ENCODE measurements around the gene SBK2.

Gene SBK2

DNA sequence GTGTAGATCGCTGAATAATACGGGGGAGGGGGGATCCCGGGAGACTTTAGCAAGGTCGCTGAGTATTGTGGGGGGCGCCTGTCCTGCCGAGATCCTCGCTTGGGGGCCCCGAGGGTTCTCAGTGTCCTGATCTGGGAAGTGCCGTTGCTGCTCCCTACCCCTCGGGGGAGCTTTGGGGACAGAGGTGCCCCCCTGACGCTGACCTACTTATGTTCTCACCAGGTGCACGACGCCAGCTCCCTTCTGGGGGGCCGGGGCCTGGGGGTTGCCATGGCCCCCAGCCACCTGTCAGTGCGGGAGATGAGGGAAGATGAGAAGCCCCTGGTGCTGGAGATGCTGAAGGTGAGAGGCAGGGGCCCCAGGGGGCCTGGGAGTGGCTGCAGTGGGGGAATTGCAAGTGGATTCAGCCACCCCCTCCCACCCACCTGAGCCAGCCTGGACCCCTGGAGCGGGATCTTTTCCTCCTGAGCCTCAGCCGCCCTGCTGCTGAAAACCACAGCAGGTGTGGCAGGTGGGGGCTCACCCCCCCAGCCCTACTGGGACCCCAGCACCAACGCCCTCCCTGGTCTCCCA is 51.4 kb downstream of the SBK2 start:
- DNase-seq = no peak

DNA sequence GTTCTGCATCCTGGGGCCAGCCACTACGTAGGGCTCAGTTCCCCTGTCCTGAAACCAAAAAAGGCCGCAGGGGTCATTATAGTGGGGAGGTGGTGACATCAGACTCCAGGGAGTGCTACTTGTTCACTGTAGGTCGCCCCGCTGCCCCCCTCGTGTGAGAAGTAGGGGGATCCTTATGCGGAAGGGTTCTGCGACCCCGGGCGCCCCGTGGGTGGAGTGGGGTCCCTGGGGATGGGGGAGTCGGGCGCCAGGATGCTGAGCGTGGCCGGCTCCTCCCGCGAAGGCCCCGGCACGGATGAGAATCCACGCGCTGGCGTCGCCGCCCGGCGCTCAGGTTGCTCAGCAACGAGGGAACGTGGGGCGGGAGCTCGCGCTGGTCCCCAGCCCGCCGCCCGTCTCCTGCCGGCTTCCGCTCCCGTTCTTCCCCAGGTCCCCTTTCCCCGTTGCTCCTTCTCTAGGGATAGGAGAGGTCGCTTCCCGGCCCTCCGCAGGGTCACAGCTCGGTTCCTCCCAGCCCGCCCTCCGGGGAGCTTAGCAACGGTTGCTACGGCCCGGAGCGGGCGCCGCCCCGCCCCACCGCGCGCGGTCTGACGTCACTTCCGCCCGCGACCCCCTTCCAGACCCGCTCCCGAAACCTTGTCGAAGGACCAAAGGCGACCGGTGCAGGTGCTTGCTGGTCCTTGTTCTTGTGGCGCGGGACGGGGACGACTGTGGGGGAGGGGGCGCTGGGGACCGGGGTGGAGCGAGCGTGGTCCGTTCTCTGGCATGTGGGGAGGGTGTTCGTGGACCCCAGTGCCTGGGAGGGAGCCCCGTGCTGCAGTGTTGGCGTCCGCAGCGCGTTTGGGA is 52.1 kb downstream of the SBK2 start, which contains the start of gene NAT14:
NAT14 (plus strand) TSS at position 596 of the 846 bp plus-strand sequence. CDS start 521 bp downstream, outside the sequence.
- peak; percentile 89 for DNase-seq

DNA sequence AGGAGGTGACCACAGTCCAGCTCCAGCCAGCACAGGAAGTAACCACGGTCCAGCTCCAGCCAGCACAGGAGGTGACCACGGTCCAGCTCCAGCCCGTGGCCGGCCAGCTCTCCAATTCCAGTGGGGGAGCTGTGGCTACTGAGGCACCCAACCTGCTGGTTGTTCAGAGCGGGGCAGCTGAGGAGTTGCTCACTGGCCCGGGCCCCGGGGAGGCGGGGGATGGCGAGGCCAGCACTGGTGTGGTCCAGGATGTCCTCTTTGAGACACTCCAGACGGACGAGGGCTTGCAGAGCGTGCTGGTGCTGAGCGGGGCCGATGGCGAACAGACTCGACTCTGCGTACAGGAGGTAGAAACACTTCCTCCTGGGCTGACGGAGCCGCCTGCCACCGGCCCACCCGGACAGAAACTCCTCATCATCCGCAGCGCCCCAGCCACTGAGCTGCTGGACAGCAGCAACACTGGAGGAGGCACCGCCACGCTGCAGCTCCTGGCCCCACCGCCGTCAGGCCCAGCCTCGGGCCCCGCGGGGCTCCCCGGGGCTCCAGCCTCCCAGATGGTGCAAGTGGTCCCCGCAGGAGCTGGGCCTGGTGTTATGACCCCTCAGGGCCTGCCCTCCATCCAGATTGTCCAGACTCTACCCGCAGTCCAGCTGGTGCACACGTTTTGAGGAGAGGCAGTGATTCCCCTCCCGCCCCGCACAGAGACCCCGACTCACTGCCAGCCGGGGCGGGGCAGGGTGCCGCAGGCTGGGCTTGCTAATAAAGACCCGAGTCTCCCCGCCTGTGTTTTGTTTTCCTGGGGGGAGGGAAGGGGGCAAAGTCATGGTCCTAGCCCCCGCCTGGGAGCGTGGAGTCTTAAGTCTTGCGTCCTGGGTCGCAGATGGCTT is 53.0 kb downstream of the SBK2 start:
- no peak for DNase-seq

GRCh38 chr19:55482967-55483705 is 53.8 kb downstream of the SBK2 start:
- no peak for DNase-seq

- no peak for DNase-seq
Observed at GRCh38 chr19:55482156-55482961, 54.6 kb downstream of the SBK2 start.

GRCh38 chr19:55481794-55482155 is 55.2 kb downstream of the SBK2 start:
- DNase-seq = no peak

DNA sequence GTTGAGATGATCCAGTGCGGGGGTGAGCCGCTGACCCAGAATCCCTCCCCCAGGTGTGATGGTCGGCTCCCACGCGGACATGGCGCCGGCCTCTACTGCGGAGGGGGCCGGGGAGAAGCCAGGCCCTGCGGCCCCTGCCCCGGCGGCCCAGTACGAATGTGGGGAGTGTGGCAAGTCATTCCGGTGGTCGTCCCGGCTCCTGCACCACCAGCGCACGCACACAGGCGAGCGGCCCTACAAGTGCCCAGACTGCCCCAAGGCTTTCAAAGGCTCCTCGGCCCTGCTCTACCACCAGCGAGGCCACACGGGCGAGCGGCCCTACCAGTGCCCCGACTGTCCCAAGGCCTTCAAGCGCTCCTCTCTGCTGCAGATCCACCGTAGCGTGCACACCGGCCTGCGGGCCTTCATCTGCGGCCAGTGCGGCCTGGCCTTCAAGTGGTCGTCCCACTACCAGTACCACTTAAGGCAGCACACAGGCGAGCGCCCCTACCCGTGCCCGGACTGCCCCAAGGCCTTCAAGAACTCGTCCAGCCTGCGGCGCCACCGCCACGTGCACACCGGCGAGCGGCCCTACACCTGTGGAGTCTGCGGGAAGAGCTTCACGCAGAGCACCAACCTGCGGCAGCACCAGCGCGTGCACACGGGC is 55.7 kb downstream of the SBK2 start:
- DNase-seq = no peak

DNA sequence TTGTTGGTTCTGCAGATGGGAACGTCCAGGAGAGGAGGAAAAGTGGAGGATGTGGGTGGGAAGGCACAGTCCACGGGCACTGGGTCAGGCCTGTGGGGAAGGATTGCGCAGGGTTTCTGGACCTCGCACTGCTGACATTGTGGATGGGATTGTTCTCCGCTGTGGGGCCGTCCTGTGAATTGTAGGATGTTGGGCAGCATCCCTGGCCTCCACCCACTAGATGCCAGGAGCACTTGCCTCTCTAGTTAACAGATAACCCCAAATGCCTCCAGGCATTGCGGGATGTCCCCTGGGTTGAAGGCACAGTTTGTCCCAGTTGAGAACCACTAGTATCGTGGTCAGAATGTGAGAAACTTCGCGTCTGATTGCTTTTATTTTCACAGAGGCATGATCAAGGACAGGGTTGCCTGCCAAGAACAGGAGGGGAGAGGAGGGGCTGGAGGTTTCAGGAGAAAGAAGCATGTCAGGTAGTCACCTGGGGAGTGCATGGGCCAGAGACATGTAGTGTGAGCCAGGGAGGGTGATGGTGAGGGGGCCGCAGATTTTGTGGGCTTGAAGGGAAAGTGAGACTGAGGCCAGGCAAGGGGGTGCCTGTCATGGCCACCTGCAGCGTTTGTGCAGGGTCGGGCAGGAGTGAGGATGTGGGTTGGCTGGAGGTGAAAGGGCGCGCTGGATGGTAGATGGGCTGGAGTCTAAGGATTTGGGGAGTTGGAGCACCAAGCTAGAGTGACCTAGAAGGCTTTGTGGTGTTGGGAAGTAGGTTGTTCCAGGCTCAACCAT is 57.3 kb downstream of the SBK2 start:
- no peak for DNase-seq

DNA sequence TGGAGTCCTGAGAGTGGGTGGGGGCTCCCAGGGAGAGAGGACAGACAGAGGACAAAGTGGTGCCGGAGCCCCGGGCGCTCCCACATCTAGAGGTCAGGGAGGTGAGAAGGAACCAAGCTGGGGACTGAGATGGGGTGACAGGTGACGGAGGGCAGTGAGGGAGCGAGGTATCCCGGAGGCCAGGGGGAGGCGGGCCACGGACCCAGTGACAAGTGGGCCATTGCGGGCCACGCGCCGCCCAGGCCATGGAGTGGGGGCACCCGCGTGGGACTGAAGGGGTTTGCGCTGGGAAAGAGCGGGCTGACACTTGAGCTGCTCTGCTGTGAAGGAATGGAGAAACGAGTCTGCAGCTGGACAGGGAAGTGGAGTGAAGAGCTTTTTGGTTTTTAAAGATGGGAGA is 57.9 kb downstream of the SBK2 start:
- DNase-seq = no peak
